GM12891 (cell line): ENCODE data around the gene PCYOX1L.

ENCODE experiments used
- POLR2A ChIP-seq: IDR thresholded peaks from 2 replicates; pipeline ENCODE4 v1.6.1; 2011; ENCODE audit warnings: low read depth, low read length, control low read depth
- TAF1 ChIP-seq: IDR thresholded peaks from 2 replicates; pipeline ENCODE4 v1.6.1; 2011; ENCODE audit warnings: low read depth, low read length, control low read depth

GRCh38 chr5:149356391-149356790 lies 1.5 kb upstream of the PCYOX1L start:
- TF ChIP-seq POLR2A (no peak), TAF1 (no peak)
